ENCODE results near the gene DCAF4L1.

GRCh38 chr4:41994461-41994985, 13.0 kb downstream of the DCAF4L1 start:
- TF ChIP-seq, protein P1, sequence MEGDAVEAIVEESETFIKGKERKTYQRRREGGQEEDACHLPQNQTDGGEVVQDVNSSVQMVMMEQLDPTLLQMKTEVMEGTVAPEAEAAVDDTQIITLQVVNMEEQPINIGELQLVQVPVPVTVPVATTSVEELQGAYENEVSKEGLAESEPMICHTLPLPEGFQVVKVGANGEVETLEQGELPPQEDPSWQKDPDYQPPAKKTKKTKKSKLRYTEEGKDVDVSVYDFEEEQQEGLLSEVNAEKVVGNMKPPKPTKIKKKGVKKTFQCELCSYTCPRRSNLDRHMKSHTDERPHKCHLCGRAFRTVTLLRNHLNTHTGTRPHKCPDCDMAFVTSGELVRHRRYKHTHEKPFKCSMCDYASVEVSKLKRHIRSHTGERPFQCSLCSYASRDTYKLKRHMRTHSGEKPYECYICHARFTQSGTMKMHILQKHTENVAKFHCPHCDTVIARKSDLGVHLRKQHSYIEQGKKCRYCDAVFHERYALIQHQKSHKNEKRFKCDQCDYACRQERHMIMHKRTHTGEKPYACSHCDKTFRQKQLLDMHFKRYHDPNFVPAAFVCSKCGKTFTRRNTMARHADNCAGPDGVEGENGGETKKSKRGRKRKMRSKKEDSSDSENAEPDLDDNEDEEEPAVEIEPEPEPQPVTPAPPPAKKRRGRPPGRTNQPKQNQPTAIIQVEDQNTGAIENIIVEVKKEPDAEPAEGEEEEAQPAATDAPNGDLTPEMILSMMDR (IDR thresholded peaks at IDR 0.05): no peak
- no peak for TF ChIP-seq EZH2 (IDR thresholded peaks at IDR 0.05; ENCODE audit: borderline replicate concordance, insufficient read depth, low read depth, low read length, poor library complexity, severe bottlenecking)
